CD8-positive, alpha-beta memory T cell (primary cell): ENCODE measurements around the gene KCNN3. TPM values are rescaled to one million over a fixed set of nuclear protein-coding genes. Genes with fewer than 3 reads are reported as not detected.

Experiments
- CTCF ChIA-PET: fragments of 350-600 bp; sonication (Branson Sonifier 250); formaldehyde crosslinking; loops from one replicate; lab custom pipeline; 2021; ENCODE audit warnings: antibody characterized with exemption; lab: Charles Lee
- POLR2A ChIA-PET: fragments of 350-600 bp; sonication (Branson Sonifier 250); formaldehyde crosslinking; loops from one replicate; lab custom pipeline; 2021; ENCODE audit warnings: antibody characterized with exemption; lab: Charles Lee
- DNase-seq, 5 donors: peaks; one replicate each; pipeline versions ENCODE4 v3.0.0 to v3.0.0-alpha.2; 2020 to 2022; ENCODE audit warnings: mixed read lengths in 1 of 5
- H3K27ac ChIP-seq: one replicate; pipeline ENCODE4 v1.7.0; 2013; ENCODE audit warnings: low read depth, mild to moderate bottlenecking, low read length, moderate library complexity
- H3K27me3 ChIP-seq: 2 replicates; pipeline ENCODE4 v1.7.0; 2013; ENCODE audit warnings: low read length, mild to moderate bottlenecking; ENCODE audit not compliant: insufficient read depth, poor library complexity, severe bottlenecking
- H3K36me3 ChIP-seq: 2 replicates; pipeline ENCODE4 v1.7.0; 2013; ENCODE audit warnings: mild to moderate bottlenecking, low read length, moderate library complexity; ENCODE audit not compliant: insufficient read depth
- H3K4me1 ChIP-seq: 2 replicates; pipeline ENCODE4 v1.7.0; 2013; ENCODE audit warnings: mild to moderate bottlenecking, low read length, moderate library complexity; ENCODE audit not compliant: insufficient read depth
- H3K4me3 ChIP-seq: 2 replicates; pipeline ENCODE4 v1.7.0; 2013; ENCODE audit warnings: mild to moderate bottlenecking, low read length
- H3K9me3 ChIP-seq: 2 replicates; pipeline ENCODE4 v1.7.0; 2013; ENCODE audit warnings: mild to moderate bottlenecking, low read length
- H3K27ac Mint-ChIP-seq, 8 donors: one replicate each; pipeline ENCODE4 v1.8.0; 2020 to 2021; ENCODE audit warnings: mixed read lengths in 8 of 8, mild to moderate bottlenecking in 6 of 8, inconsistent platforms in 3 of 8, moderate library complexity in 3 of 8
- H3K27me3 Mint-ChIP-seq, 2 donors: one replicate each; pipeline ENCODE4 v1.8.0; 2020 to 2021; ENCODE audit warnings: mixed read lengths in 2 of 2, mild to moderate bottlenecking in 1 of 2, moderate library complexity in 1 of 2
- H3K36me3 Mint-ChIP-seq, 3 donors: one replicate each; pipeline ENCODE4 v1.8.0; 2020 to 2021; ENCODE audit warnings: mixed read lengths in 3 of 3, inconsistent platforms in 1 of 3, mild to moderate bottlenecking in 1 of 3
- H3K4me1 Mint-ChIP-seq, 3 donors: one replicate each; pipeline ENCODE4 v1.8.0; 2020 to 2021; ENCODE audit warnings: mixed read lengths in 3 of 3, inconsistent platforms in 1 of 3, mild to moderate bottlenecking in 1 of 3
- H3K4me3 Mint-ChIP-seq, 7 donors: one replicate each; pipeline ENCODE4 v1.8.0; 2020 to 2021; ENCODE audit warnings: mixed read lengths in 7 of 7, mild to moderate bottlenecking in 6 of 7, moderate library complexity in 4 of 7, inconsistent platforms in 2 of 7
- H3K9me3 Mint-ChIP-seq, 5 donors: one replicate each; pipeline ENCODE4 v1.8.0; 2020 to 2022; ENCODE audit warnings: mixed read lengths in 5 of 5, mild to moderate bottlenecking in 3 of 5, moderate library complexity in 2 of 5, inconsistent platforms in 1 of 5
- polyA plus RNA-seq: library from polyadenylated mRNA; unstranded; fragments of 300-500 nt; fragmentation: Illumina TruSeq; gene quantifications from one replicate; pipeline ENCODE4 v1.2.3, GENCODE V29; 2021
- total RNA-seq, 2 experiments: library from RNA; stranded (reverse); gene quantifications; one replicate each; pipeline ENCODE4 v1.2.3, GENCODE V29; 2021

The KCNN3 gene
- total and polyA plus RNA-seq, 3 experiments from 2014 or later, result 0.18 to 0.22 TPM; not detected in 1

DNA sequence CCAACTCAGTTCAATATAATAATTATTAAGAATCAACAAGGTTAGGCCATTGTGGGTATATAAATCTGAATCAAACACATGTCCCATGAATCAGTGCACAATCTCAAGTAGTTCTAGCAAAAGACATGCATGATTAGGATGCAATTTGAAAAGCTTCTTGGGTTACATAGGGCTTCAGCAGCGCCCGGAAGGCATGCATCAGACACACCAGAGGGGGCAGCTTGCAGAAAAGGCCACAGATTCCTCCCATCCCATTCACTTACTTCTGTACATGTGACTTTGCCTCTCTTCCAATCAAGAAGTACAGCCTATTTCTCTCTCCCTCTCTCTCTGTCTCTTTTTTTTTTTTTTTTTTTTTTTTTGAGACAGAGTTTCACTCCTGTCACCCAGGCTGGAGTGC is 91.8 kb downstream of the KCNN3 start:
- Mint-ChIP-seq H3K27me3 (peaks cover 0 to 2% of the 10 kb centered on the region in 2 donors), H3K9me3 (no peaks in the 10 kb centered on the region), H3K36me3 (no peaks in the 10 kb centered on the region), H3K4me3 (no peak overlapping the region), H3K27ac (no peak overlapping the region), H3K4me1 (peaks cover 0 to under 1% (median under 1%) of the 10 kb centered on the region in 3 donors)
- no peaks in the 10 kb centered on the region for H3K4me1 ChIP-seq
- no peaks in the 10 kb centered on the region for H3K27me3 ChIP-seq
- no peak for DNase-seq
- H3K4me3 ChIP-seq, result no peak overlapping the region
- H3K9me3 ChIP-seq, result no peaks in the 10 kb centered on the region
- ChIA-PET POLR2A (no interaction called here), CTCF (interaction anchor here (1.4 kb wide), 1 partner anchor 18 kb away, joined by 5 read pairs; no protein-coding TSS in a partner anchor)
- H3K36me3 ChIP-seq, result no peaks in the 10 kb centered on the region
- no peak overlapping the region for H3K27ac ChIP-seq

GRCh38 chr1:154777781-154778180 is 92.3 kb downstream of the KCNN3 start:
- Histone ChIP-seq H3K4me3 (no peak overlapping the region), H3K4me1 (no peaks in the 10 kb centered on the region), H3K27me3 (no peaks in the 10 kb centered on the region), H3K9me3 (no peaks in the 10 kb centered on the region), H3K36me3 (no peaks in the 10 kb centered on the region), H3K27ac (no peak overlapping the region)
- ChIA-PET CTCF (no interaction called here), POLR2A (no interaction called here)
- Mint-ChIP-seq H3K4me3 (no peak overlapping the region), H3K27ac (no peak overlapping the region), H3K36me3 (no peaks in the 10 kb centered on the region), H3K4me1 (no peaks in the 10 kb centered on the region), H3K27me3 (peaks cover 0 to 2% of the 10 kb centered on the region in 2 donors), H3K9me3 (no peaks in the 10 kb centered on the region)
- DNase-seq, result no peak

DNA sequence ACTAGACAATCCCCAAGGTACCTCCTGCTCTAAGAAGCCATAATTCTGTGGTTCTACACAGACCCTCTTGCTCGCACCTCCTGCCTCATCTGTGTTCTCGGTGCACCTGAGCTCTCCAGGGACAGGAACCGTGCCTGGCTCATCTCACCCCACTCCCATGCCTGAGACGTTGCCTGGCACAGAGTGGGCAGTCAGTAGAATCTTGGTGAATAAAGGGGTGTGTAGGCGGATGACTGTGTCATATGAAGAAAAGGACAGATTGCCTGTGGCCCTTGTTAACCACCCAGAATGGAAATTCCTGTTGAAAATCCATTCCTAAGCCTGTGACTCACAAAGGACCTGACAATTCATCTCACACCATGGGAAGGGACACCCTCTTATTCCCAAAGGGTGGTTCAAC is 92.9 kb downstream of the KCNN3 start:
- H3K27me3 ChIP-seq, result no peaks in the 10 kb centered on the region
- no peaks in the 10 kb centered on the region for H3K4me1 ChIP-seq
- H3K27me3 Mint-ChIP-seq, result peaks cover 0 to 2% of the 10 kb centered on the region in 2 donors
- H3K27ac Mint-ChIP-seq, result no peak overlapping the region
- H3K4me1 Mint-ChIP-seq, result no peaks in the 10 kb centered on the region
- no peak for DNase-seq
- no peak overlapping the region for H3K27ac ChIP-seq
- no peaks in the 10 kb centered on the region for H3K9me3 Mint-ChIP-seq
- H3K9me3 ChIP-seq, result no peaks in the 10 kb centered on the region
- H3K36me3 ChIP-seq, result no peaks in the 10 kb centered on the region
- H3K36me3 Mint-ChIP-seq, result no peaks in the 10 kb centered on the region
- H3K4me3 Mint-ChIP-seq, result no peak overlapping the region
- ChIA-PET POLR2A (no interaction called here), CTCF (interaction anchor here (1.9 kb wide), 1 partner anchor 17 kb away, joined by 11 read pairs; no protein-coding TSS in a partner anchor)
- H3K4me3 ChIP-seq, result no peak overlapping the region

DNA sequence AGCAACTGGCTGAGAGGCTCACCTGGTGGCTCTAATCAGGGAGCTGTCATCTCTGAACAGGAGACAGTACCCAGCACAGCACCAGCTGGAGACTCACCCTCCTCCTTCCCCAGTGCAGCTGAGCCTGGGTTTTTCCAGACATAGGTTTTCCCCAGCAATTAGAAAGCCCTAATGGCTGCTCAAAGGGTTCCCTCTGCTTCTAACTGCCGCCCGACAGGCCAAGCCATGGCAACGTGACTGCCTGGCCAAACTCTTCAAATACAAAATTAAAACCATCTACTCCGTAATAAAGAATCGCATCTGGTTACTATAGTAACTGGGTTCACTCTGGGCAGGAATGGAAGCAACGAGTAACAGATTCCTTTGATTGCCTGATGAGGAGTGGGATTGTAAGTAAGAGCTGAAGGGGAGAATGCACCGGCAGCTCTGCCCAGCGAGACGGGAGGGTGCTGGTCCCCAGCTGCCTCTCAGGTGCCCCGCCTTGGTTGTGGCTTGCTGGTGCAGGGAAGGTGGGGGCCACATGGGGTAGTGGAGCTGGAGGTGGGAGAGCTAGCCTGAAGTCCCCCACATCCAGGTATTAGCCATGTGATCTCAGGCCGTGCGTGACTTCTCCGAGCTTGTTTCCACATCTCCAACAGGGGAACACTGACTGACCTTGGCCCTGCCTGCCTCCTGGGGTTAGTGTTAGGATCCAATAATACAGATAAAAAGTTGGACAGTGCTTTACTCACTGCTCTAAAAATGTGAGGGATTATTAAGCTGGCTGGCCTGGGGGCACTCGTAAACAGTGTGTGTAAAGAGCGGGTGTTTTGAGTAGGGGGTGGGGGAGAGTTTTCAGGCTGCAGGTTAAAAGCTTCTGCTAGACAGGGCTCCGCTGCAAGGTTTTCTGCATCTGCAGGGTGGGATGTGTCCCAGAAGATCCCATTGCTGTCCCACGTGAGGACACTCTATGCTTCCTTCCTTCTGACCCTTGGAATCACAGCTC is 94.2 kb downstream of the KCNN3 start:
- peaks cover 0 to 4% of the 10 kb centered on the region in 2 donors for H3K27me3 Mint-ChIP-seq
- Histone ChIP-seq H3K4me3 (no peak overlapping the region), H3K4me1 (no peaks in the 10 kb centered on the region), H3K27ac (no peak overlapping the region), H3K27me3 (no peaks in the 10 kb centered on the region), H3K9me3 (no peaks in the 10 kb centered on the region), H3K36me3 (no peaks in the 10 kb centered on the region)
- no peak overlapping the region for H3K4me3 Mint-ChIP-seq
- H3K9me3 Mint-ChIP-seq, result no peaks in the 10 kb centered on the region
- no peak for DNase-seq
- ChIA-PET POLR2A (no interaction called here), CTCF (interaction anchor here (1.0 to 1.9 kb wide), 5 partner anchors 9 to 46 kb away, joined by 3 to 11 read pairs (median 4); no protein-coding TSS in a partner anchor)
- H3K27ac Mint-ChIP-seq, result no peak overlapping the region
- no peaks in the 10 kb centered on the region for H3K36me3 Mint-ChIP-seq
- H3K4me1 Mint-ChIP-seq, result no peaks in the 10 kb centered on the region

DNA sequence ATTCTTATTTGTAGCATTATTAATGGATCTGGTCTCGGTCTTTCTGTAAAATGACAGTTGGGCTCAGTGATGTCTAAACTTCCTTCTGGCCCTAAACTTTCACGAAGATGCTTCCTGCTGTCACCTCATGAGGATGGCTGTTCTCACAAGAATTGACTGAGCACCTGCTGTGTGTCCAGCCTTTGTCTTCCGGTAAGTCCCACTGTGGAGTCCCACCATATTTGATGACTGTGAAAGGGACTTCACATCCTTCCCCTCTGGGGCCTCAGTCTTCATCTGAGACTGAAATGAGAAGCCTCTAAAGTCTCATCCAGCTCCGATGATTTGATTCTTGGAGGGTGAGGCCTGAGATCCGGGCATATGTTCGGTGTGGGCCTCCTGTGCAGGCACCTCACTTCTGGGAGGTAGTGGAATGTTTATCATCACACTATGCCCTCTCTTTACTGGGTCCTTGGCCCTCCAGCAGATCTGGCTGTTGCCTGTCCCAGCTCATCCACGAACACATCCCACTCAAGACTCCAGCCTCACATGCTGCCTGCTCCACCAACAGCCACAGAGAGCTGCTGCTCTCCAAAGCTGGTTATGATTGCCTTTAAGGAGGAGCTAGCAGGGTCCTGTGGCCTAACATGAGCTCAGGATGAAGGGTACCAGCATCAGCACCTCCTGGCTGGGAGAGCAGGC is 95.8 kb downstream of the KCNN3 start:
- H3K27me3 Mint-ChIP-seq, result peaks cover 0 to 3% of the 10 kb centered on the region in 2 donors
- H3K9me3 Mint-ChIP-seq, result no peaks in the 10 kb centered on the region
- DNase-seq, result no peak
- H3K4me3 Mint-ChIP-seq, result no peak overlapping the region
- Histone ChIP-seq H3K27ac (no peak overlapping the region), H3K4me3 (no peak overlapping the region), H3K9me3 (no peaks in the 10 kb centered on the region), H3K36me3 (no peaks in the 10 kb centered on the region), H3K4me1 (no peaks in the 10 kb centered on the region), H3K27me3 (no peaks in the 10 kb centered on the region)
- no peaks in the 10 kb centered on the region for H3K36me3 Mint-ChIP-seq
- ChIA-PET POLR2A (no interaction called here), CTCF (interaction anchor here (0.8 to 1.7 kb wide), 3 partner anchors 11 to 17 kb away, joined by 3 to 4 read pairs (median 4); no protein-coding TSS in a partner anchor)
- no peak overlapping the region for H3K27ac Mint-ChIP-seq
- H3K4me1 Mint-ChIP-seq, result no peaks in the 10 kb centered on the region

DNA sequence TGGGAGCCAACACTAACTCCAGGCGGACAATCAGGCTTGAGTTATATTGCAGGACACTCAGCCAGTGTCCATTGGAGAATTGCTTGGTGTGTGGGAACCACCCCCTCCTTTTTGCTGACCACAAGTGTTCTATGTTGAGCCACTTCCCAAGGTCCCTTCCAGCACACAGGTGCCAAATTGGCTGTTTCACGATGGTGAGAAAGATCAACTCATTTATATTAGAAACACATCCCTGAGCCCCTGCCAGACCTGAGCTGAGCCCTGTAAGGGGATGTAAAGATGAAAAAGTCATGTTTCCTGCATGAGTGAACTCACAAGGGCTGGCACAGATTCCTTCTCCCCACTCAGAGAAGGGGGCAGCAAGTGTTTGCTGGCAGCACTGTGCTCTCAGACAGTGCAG is 96.5 kb downstream of the KCNN3 start:
- H3K27ac Mint-ChIP-seq, result peak overlapping the region in 1 of 8 donors; percentile 42
- H3K36me3 Mint-ChIP-seq, result no peaks in the 10 kb centered on the region
- H3K4me3 ChIP-seq, result no peak overlapping the region
- H3K9me3 Mint-ChIP-seq, result no peaks in the 10 kb centered on the region
- ChIA-PET POLR2A (no interaction called here), CTCF (interaction anchor here (0.8 kb wide), 2 partner anchors 18 to 19 kb away, joined by 3 to 4 read pairs; no protein-coding TSS in a partner anchor)
- no peak overlapping the region for H3K27ac ChIP-seq
- no peaks in the 10 kb centered on the region for H3K36me3 ChIP-seq
- peaks cover 0 to 3% of the 10 kb centered on the region in 2 donors for H3K27me3 Mint-ChIP-seq
- H3K4me1 ChIP-seq, result no peaks in the 10 kb centered on the region
- DNase-seq, result no peak
- H3K9me3 ChIP-seq, result no peaks in the 10 kb centered on the region
- H3K4me3 Mint-ChIP-seq, result no peak overlapping the region
- no peaks in the 10 kb centered on the region for H3K27me3 ChIP-seq
- H3K4me1 Mint-ChIP-seq, result no peaks in the 10 kb centered on the region

DNA sequence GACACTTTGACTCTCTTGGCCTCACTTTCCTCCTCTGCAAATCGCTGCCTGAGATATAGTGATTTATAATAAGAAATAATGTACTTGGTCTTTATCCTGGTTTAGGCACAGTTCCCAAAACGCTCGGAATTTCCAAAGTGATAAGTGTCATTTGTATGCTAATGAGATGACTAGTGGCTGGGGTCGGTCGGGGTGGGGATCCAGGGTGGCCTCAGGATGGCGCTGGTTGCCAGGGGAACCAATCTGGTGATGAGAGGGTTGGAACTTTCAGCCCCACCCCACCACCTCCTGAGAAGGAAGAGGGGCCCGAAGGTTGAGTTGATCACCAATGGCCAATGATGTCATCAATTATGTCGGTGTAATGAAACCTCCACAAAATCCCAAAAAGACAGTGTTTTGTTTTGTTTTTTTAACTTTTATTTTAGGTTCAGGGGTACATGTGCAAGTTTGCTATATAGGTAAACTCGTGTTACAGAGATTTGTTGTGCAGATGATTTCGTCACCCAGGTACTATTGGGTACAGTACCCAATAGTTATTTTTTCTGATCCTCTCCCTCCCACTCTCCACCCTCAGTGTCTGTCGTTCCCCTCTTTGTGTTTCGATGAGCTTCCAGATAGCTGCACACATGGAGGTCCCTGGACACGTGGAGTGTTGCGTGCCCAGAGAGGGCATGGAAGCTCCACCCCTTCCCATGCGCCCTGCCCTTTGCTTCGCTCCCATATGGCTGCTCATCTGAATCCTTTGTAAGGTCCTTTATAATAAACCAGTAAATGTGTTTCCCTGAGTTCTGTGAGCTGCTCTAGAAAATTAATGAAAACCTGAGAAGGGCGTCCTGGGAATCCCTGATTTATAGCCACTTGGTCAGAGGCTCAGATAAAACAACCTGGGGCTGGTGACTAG is 97.2 kb downstream of the KCNN3 start:
- no peaks in the 10 kb centered on the region for H3K27me3 ChIP-seq
- Mint-ChIP-seq H3K36me3 (no peaks in the 10 kb centered on the region), H3K9me3 (no peaks in the 10 kb centered on the region), H3K27me3 (peaks cover 0 to 6% of the 10 kb centered on the region in 2 donors), H3K4me3 (no peak overlapping the region), H3K4me1 (no peaks in the 10 kb centered on the region), H3K27ac (peak overlapping the region in 1 of 8 donors; percentile 74)
- H3K4me3 ChIP-seq, result no peak overlapping the region
- peak in 3 of 5 donors; percentile 20 to 68 (median 34) for DNase-seq
- H3K4me1 ChIP-seq, result no peaks in the 10 kb centered on the region
- H3K27ac ChIP-seq, result no peak overlapping the region
- no peaks in the 10 kb centered on the region for H3K9me3 ChIP-seq
- ChIA-PET POLR2A (no interaction called here), CTCF (interaction anchor here (0.8 kb wide), 1 partner anchor 20 kb away, joined by 3 read pairs; no protein-coding TSS in a partner anchor)
- H3K36me3 ChIP-seq, result no peaks in the 10 kb centered on the region
